ENCODE results near the gene NEURL1B.
"Not testable (repeated sequence)": the region's sequence is repeated elsewhere in the genome, so short reads cannot be mapped to it uniquely, and the experiment has no call there.

The NEURL1B gene

DNA sequence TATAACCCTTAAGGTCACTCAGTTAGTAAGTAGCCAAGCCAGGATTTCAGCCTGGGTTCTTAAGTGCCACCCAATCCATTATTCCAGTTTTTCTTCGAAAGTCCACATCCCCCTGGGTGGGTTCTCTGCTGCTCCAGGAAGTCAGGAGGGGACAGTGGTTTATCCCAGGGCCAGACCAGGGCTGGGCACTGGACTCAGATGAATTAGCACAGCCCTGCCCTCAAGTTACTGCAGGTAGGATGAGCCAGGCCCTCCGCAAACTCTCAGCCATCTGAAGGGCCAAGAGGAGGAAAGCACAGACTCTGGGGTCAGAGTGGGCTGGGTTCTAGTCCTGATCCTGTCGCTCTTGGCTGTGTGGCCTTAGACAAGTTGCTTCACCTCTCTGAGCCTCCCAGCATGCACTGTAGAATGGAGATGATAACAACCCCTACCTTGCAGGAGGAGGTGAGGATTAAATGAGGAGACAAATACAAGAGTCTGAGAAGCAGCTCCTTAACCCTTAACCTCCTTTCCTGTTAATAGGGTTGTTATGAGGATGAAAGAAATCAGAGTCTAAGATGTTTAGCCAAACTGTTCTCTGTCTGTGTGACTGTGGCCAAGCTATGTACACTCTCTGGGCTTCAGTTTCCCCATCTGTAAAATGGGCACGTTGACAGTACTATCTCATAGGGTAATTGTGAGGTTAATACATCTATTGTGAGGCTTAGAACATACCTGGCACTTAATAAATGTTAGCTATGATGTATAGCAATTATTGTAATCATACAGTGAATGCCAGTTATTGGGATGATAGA is 6.8 kb upstream of the NEURL1B start:
- no peak for DNase-seq (ENCODE audit: low read depth)

DNA sequence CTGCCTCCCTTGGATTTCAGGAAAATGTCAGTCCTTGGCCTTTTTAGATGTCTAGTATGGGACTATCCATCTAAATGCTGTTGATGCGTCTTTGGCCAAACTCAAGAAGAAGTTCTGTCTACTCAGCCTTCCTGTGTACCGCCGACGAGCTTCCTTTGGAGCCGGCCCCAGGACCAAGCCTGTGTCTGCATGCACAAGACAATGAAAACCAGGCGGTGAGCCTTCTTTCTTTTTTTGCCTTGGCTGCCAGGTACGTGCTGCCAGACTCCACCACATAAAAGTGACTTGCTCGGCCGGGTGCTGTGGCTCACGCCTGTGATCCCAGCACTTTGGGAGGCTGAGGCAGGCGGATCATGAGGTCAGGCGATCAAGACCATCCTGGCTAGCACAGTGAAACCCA is 6.0 kb upstream of the NEURL1B start:
- DNase-seq (ENCODE audit: low read depth), result no peak

DNA sequence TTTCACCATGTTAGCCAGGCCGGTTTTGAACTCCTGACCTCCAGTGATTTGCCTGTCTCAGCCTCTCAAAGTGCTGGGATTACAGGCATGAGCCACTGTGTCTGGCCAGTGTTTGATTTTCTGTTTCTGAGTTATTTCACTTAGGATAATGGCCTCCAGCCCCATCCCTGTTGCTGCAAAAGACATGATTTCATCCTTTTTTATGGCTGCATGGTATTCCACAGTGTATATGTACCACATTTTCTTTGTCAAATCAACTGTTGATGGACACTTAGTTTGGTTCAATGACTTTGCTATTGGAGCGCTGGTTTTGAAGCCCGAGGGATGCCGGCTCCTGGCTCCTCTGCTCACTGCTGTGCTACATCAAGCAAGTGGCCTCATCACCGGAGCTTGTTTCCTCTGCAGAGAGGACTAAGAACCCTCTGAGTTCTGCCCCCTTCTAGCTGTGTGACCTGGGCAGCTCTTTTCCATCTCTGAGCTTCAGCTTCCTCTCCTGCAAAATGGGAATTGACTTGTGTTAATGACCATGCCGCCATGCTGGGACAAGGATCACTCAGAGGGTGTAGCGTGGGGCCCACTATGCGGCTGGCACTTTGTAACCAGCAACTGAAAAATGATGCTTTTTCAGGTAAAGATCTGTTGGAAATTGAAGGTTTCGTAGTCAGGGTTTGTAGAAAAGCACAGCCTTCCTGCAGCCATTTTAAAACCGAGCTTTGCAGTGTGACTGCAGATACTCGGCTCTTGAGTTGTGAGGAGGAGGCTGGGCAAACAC is 4.6 kb upstream of the NEURL1B start:
- DNase-seq (ENCODE audit: low read depth), result no peak

DNA sequence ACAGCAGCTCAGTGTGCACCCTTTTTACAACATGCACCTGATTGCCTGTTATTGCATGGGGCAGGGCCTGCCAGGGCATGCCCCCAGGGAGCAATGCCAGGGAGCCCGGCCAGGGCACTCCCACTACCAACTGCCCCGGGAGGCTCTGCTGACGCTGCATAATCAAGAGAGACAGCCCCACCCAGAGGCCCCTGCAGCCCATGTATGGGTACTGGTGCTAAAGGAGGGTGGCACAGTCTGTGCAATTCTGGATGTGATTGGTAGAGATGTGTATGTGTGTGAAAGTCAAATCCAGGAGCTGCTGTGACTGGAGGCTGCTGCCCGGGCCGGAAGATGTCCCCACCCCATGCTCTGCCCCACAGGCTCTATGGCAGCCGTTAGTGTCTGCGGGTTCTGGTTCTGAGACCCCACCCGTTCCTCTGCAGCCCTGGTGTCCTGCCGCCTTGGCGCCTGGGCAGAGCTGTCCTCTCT is 3.9 kb upstream of the NEURL1B start:
- no peak for DNase-seq (ENCODE audit: low read depth)

DNA sequence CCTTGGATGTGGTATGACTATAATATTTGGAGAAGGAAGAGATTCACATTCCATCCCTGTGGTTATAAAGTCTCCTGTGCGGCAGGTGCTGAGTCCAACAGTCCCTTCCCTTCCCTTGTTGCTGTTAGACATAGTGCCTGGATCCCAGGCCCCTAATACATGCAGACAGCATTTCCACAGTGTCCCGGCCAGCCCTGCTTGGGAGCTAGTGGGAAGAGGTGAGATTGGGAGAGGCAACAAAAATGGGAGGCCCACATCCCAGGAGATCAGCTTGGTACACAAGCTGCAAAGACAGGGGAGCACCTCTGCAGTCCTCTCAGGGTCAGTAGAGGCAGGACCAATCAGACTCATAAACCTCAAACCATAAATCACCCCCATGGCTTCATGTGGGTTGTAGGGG is 3.3 kb upstream of the NEURL1B start:
- DNase-seq (ENCODE audit: low read depth), result no peak

DNA sequence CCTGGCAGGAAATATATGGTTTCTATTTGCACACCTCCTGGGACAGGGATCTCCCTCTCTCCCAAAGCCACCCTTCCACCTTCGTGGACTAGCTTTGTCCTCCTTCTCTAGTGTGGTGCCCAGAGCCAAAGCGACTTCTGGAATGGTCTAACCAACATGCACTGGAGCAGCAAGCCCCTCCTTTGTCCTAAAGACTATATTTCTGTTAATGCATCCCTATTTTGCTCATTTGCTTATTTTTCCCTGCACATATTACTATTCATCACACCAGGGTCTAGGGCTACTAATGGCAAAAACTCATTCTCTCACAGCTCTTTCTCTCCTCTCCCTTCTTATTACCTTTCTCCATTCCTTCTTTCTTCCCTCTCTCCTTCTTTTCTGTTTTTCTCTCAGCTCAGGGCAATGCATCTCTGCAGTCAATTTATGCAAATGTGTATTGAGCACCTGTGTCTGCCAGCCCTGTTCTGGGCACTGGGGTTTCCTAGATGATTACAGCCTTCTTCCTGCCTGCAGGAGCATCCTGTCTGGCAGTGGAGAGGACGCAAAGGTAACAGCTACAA is 2.8 kb upstream of the NEURL1B start:
- DNase-seq (ENCODE audit: low read depth), result no peak

DNA sequence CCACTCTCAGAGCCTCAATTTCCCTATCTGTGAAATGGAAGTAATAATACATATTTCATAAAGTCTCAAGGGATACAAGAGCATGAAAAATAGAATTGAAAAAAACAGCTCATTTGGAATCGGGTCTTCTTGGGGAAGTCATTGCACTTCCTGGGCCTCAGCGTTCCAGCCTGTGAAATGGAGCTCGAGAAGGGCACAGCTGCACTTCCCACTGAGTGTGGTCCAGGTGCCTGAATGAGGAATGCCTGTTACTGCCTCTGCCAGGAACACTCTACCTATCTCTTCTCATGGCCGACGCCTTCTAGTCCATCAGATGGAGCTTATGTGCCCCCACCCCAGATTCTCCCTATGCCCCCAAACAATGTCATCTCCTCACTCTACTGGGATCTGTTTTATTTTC is 924 bp upstream of the NEURL1B start:
- DNase-seq (ENCODE audit: low read depth), result no peak

DNA sequence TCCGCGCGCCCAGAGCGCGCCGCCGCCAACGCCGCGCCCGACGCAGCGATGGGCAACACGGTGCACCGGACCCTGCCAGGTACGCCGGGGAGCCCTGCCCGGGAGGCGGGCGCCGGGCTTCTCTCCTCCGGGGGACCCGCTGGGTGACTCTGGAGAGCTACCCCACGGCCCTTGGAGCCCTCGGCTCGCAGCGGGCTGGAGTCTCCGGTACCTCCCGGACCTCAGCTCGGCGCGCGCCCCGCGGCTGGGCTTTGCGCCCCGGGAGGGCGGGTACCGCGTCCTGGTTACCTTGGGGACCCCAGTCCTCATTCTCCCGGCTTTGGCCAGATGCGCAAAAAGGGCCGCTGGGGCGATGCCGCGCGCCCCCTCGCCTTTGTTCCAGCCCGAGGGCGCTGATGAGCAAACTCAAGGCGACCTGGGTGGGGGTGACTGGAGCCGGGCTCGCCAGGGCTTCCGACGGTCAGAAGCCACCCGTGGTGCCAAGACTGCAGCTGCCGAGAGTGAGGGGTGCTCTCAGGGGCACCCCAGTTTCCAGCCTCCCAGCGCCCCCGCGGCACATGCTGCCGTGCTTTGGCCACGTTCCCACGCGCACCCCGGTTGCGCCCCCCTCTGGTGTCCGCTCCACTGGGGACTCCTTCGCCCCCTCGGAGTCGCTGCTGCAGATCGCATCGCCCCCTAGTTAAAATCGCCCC is 442 bp downstream of the NEURL1B start:
- no peak for DNase-seq (ENCODE audit: low read depth)

DNA sequence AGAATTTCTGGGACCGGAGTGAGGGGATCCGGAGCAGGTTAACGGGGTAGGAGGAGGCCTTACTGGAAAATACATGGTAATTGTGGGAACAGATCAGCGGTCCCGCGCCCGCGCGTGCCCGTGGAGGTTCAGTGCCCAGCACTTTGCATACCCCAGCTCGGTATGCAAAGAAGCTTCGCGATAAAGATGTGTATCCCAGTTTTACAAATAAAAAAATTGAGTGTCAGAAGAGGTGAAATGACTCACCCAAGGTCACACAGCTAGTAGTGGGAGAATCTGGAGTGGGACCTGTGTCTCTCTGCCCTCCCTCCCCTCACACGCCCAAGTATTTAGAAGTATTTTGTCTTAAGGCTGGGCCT is 967 bp downstream of the NEURL1B start:
- no peak for DNase-seq (ENCODE audit: low read depth)

DNA sequence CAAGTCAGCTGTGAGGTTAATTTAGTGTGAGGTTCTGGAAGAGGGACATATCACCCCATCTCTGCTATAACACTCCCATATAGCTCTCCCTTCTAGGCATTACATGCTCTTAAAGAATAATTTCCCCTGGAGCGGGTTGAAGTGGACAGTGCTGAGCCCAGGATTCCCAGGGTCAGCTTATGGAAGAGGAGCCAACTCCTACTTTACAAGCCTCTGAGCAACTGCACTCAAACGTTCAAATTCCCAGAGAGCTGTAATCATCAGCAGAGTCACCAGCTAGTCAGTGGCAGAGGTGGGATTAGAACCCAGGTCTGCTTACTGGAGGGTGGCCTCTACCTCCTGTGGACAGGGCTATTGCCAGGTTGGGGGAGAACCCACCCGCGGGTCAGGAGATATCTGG is 1.4 kb downstream of the NEURL1B start:
- DNase-seq (ENCODE audit: low read depth), result no peak

DNA sequence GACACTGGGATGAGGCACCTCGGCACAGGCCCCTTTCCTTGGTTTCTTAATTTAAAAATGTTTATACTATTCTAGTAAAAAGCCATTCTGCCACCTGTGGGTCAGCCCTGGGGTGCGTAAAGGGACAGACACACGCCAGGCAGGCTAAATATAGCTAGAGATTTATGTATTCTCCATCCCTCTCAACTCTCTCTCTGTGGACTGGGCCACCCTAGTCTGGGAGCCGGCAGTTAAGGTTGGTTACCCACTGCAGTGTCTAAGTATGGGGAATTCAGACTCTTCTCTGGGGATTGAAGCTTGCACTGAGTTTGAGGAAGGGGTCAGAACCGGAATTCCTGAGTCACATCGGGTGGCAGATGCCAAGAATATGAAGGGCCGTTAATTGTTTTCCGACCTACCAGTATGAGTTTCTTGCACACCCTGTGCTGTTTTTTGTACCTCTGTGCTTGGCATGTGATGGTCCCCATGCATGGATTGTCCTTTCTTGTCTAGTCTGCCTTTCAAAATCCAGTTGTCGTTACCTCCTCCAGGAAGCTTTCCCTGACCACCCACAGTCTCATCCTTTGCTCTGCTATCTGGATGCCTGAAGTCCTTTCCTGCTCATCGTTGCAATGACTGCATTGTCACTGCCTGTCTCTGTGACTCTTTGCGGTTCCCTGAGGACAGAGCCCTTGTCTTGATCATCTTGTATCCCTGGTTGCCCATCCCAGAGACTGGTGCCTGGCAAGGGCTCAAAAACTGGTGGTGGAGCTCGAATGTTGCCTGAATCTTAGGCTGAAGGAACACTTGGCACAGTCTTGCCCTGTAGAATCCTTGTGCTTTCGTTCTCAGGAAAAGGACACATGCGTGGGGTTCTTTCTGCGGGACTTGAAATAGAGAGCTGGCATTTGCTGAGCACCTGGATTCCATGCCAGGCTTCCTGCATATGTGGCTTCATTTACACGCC is 2.1 kb downstream of the NEURL1B start:
- no peak for DNase-seq (ENCODE audit: low read depth)

DNA sequence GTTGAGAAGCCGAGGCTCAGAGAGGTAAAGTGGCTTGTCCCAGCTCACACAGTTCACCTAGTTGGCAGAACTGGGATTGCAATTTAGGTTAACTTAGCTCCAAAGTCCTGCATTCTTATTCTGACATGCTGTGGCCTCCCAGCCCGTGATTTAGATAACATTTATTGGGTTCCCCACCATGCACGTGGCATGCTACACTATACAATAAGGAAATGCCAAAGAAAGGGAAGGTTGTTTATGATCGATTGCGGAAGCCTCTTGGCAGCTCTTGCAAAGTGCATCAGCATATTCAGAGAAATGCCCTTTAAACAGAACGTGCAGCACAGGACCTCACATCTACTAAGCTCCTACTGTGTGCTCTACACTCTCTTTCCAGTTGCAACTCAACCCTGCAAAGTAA is 3.2 kb downstream of the NEURL1B start:
- DNase-seq (ENCODE audit: low read depth), result no peak

DNA sequence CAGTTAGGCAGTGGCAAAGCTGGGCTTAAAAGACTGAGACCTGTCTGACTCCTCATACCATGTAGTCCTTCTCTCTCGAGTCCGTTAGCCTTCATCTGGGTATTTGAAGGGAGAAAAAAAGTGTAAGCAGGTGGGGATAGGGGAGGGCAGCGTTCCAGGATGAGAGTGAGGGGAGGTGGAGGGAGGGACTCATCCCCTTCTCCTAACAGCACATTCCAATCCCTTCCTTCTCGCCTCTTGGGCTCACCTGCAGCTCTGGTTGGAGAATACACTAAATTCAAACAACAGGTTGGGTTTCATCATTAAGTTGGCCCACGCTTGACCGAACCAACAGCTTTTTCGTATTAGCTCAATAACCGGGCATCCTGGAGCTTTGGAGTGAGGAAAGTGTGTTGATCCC is 3.6 kb downstream of the NEURL1B start:
- no peak for DNase-seq (ENCODE audit: low read depth)

DNA sequence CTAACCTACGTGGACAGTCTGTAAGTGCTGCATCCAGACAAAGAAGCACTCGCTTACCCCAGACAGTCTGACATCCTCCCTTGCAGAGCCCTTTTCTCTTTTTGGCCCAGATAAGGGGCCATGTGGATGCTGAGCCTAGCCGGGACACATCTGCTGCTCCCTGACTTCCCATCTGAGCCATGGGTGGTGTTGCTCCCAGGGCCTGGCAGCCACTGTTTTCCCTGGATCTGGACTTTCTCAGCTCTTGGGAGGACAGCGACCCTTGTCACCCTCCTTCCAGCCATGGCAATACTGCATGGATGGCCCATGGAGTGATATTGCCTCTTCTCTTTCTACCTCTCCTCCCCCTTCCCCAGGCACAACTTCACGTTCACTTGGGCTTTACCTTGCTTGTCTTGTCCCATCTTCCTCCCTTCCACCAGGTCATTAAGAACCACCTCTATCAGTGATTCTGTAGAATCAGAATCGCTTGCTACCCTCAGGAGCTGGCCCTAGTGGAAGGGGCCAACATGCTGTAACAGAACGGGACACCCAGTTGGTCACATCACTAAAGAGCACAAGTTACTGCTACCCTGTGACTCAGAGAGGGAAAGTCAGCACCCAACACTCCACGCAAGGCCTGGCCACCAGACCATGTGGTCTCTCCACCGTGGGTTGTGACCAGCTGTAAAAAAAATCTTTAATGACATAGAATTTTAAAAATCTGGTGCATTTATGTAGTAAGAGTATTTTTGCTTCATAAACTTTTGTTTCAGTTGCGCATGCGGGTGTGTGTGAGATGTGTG is 4.4 kb downstream of the NEURL1B start:
- DNase-seq (ENCODE audit: low read depth), result no peak

DNA sequence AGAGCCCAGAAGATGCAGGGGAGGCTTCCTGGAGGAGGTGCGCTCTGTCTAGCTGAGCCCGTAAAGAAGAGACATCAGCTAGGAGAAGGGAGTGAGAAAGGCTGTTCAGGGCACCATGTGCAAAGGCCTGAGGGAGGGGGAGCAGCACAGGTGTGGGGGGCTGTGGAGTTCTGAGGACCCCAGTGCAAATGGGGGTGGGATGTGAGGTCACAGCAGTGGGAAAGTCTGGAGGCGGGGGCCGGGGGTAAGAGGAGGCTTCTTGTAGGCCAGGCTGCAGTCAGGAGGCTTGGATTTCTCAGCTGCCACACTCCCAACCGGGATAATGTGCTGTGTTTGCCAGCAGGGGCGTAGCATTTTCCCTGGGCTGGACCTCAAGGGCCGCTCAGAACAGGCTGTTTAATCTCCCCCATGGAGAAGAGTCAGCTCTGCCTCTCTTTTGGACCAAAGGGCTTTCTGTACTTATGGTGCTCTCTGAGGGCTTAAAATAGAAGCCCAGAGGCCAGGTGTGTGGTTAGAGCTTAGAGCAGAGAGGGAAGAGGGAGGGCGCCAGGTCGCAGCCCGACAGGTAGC is 5.7 kb downstream of the NEURL1B start:
- no peak for DNase-seq (ENCODE audit: low read depth)

DNA sequence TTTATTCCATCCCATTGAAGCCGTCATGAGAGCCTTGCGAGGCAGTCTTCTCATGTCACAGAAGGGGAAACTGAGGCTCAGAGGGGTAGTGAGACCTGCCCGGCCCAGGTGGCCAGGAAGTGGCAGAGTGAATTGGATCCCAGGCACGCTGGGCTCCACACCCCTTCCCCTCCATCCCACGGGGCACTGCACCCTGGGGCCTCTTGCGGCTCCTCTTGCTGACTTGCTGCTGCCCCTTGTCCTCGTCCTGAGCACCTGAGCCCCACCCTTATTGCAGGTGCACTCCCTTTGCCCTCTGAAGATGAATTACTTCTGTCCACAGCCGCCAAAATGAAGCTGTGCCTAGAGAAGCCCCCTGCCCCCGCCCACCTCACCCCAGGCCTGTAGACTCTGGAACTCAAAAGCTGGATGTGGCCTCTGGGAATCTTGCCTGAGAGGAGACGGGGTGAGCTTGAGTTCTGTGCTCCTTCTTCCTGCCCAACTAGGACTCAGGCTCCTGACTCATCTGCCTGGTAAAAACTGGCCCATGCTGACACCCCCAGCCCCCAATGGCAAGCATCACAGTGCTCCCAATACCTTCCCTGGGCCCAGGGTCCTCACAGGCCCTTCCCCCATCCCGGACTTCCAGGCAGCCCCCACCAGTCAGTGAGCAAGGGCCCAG is 6.4 kb downstream of the NEURL1B start:
- DNase-seq (ENCODE audit: low read depth), result no peak

DNA sequence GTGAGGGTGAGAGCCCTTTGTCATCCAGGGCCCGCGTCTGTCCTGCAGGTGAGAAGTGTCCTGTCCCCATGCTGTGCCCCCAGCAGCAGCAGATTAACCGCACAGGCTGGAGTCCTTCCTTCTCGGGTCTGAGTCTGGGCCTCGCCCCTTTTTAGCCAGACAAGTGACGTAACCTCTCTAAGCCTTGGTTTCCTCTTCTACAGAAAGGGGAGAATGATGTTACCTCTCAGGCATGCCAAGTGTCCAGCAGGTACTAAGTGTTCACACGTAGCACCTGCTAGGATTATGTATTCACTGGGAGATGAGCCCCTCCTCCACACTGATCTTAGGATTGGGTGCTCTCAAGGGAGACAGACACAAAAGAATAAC is 6.9 kb downstream of the NEURL1B start:
- no peak for DNase-seq (ENCODE audit: low read depth)

DNA sequence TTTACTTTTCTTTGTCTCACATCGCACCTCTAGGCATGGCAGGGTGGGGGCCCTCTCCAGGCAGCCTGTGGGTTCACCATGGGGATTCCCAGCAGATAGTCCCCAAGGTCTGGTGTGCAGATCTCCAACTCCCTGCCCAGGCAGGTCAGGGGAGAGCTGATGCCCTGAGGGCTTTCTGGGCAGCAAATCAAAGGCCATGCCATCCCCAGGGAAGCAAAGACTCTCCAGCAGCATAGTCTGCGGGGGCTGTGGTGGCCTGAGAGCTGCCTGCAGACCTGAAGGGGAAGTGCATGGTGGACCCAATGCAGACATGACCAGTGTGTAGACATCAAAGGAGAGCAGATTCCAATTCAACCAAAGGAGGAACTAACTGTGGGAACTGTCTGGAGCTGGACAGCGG is 7.7 kb downstream of the NEURL1B start:
- no peak for DNase-seq (ENCODE audit: low read depth)

DNA sequence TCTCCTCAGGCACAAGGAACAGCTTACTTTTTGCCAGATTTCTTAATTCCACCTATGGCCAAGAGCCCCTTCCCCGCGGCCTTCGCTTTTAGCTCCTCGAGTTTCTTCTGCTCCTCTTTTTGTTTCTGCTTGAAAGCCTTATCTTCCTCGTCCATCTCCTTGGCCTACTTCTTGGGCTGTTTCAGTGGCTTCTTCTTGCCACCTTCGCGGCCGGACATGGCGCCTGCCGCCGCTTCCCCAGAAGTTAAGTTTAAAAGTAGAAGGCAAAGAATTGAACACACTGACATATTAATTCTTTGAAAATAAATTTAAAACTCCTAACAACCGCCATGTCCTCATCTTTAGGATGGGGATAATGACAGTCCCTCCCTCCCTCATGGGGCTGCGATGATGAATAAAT is 15.4 kb downstream of the NEURL1B start:
- DNase-seq (ENCODE audit: low read depth), result not testable (repeated sequence)
